Measurements from ENCODE around the gene METAP1.

- no peak for TF ChIP-seq CTCF (IDR thresholded peaks at IDR 0.05)
- TF ChIP-seq EZH2phosphoT487 (IDR thresholded peaks at IDR 0.05) = no peak
- no peak for TF ChIP-seq EZH2 (IDR thresholded peaks at IDR 0.05)
Observed at GRCh38 chr4:99062120-99062519, 66.6 kb downstream of the METAP1 start.
